ENCODE data around the gene NEAT1.

DNA sequence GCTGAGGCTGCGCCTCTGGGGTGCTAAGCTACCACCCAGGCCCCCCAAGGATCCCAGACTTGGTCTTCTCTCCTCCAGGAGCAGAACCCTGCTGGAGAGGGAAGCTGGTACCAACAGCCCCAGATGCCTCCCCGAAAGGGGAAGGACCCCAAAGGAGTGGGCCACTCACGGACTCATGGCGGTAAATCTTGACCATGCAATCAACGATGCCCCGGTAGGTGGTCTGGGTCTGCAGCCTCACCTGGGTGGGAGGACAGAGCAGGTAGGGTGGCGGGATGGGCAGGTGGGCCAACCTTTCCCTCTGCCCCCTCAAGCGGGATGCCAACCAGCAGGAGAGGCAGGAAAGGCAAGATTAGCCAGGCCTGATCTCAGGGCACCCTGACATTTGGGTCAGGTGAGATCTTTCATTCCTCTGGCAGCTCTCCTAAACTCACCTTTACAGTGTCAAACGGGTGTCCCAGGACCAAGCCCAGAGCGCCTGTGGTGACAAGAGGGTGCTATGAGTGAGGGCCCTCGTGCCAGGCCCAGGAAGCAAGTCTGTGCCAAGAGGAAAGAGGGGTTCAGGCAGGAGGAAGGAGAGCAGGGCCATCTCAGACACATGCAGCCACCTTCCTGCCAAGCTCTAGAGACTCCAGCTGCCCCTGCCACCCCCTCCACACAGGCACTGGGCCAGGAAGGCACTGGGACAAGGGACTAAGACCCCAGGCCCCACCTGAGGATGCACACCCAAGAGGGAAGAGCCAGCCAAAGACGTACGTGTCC, 42.7 kb upstream of the NEAT1 start:
- no peak for TF ChIP-seq POLR2A (IDR thresholded peaks at IDR 0.05)
- TF ChIP-seq, protein P1, sequence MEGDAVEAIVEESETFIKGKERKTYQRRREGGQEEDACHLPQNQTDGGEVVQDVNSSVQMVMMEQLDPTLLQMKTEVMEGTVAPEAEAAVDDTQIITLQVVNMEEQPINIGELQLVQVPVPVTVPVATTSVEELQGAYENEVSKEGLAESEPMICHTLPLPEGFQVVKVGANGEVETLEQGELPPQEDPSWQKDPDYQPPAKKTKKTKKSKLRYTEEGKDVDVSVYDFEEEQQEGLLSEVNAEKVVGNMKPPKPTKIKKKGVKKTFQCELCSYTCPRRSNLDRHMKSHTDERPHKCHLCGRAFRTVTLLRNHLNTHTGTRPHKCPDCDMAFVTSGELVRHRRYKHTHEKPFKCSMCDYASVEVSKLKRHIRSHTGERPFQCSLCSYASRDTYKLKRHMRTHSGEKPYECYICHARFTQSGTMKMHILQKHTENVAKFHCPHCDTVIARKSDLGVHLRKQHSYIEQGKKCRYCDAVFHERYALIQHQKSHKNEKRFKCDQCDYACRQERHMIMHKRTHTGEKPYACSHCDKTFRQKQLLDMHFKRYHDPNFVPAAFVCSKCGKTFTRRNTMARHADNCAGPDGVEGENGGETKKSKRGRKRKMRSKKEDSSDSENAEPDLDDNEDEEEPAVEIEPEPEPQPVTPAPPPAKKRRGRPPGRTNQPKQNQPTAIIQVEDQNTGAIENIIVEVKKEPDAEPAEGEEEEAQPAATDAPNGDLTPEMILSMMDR (IDR thresholded peaks at IDR 0.05): no peak
